ENCODE results near the gene HOXA7. TPM values are rescaled to one million over a fixed set of nuclear protein-coding genes. Genes with fewer than 3 reads are reported as not detected.

Gene HOXA7
- total and polyA plus RNA-seq, 12 donors: 7.9 to 39.1 (median 22.7) TPM

- no peak overlapping the region for H3K27ac ChIP-seq
These were observed 37.0 kb upstream of the HOXA7 start for GRCh38 chr7:27193335-27194001.

GRCh38 chr7:27192546-27193334 lies 36.3 kb upstream of the HOXA7 start:
- intact Hi-C loops (cut with DNase I): loop anchor here in 1 of 2 donors (10.0 kb wide), 3 partner anchors 732 to 902 kb away; no protein-coding TSS in a partner anchor
- peak overlapping the region in 1 of 4 donors; percentile 43 for H3K4me3 ChIP-seq
- peaks cover 9 to 26% of the 10 kb centered on the region in 2 donors for H3K4me1 ChIP-seq (replicated peaks in 1 of 2)
- no peaks in the 10 kb centered on the region for H3K9me3 ChIP-seq (replicated peaks in 1 of 3)
- 3 to 6% (median 4%) methylated on average over 31 to 78 of the region's 78 CpGs for WGBS, 4 donors
- no peak for TF ChIP-seq CTCF (IDR thresholded peaks at IDR 0.05)
- H3K27me3 ChIP-seq: peaks cover 100% of the 10 kb centered on the region
- DNase-seq: peak in 1 of 7 donors; percentile 48
- H3K36me3 ChIP-seq (replicated peaks in 1 of 2): no peaks in the 10 kb centered on the region
- no peak overlapping the region for H3K27ac ChIP-seq

More at GRCh38 chr7:27193335-27194001, 37.0 kb upstream of the HOXA7 start:
- 27 to 36% (median 32%) methylated on average over 26 to 29 of the region's 29 CpGs for WGBS, 4 donors
- peaks cover 9 to 20% of the 10 kb centered on the region in 2 donors for H3K4me1 ChIP-seq (replicated peaks in 1 of 2)
- intact Hi-C loops (cut with DNase I): loop anchor here in 1 of 2 donors (10.0 kb wide), 3 partner anchors 731 to 901 kb away; no protein-coding TSS in a partner anchor
- TF ChIP-seq POLR2A (IDR thresholded peaks at IDR 0.05): no peak
- TF ChIP-seq CTCF (IDR thresholded peaks at IDR 0.05): no peak
- H3K36me3 ChIP-seq (replicated peaks in 1 of 2): no peaks in the 10 kb centered on the region
- H3K9me3 ChIP-seq (replicated peaks in 1 of 3): no peaks in the 10 kb centered on the region
- peak overlapping the region in 1 of 4 donors; percentile 43 for H3K4me3 ChIP-seq
- peak in 4 of 7 donors; percentile 11 to 48 (median 16) for DNase-seq
- peaks cover 100% of the 10 kb centered on the region for H3K27me3 ChIP-seq

- no peaks in the 10 kb centered on the region for H3K36me3 ChIP-seq (replicated peaks in 1 of 2)
- peak in 1 of 7 donors; percentile 49 for DNase-seq
- H3K9me3 ChIP-seq (replicated peaks in 1 of 3): no peaks in the 10 kb centered on the region
- no peak overlapping the region for H3K27ac ChIP-seq
- intact Hi-C loops (cut with DNase I): loop anchor here in 1 of 2 donors (10.0 kb wide), 3 partner anchors 733 to 903 kb away; no protein-coding TSS in a partner anchor
- peaks cover 9 to 26% of the 10 kb centered on the region in 2 donors for H3K4me1 ChIP-seq (replicated peaks in 1 of 2)
- 26 to 43% (median 41%) methylated on average over 17 to 42 of the region's 42 CpGs for WGBS, 4 donors
- TF ChIP-seq CTCF (IDR thresholded peaks at IDR 0.05): no peak
- no peak for TF ChIP-seq POLR2A (IDR thresholded peaks at IDR 0.05)
- H3K27me3 ChIP-seq: peaks cover 100% of the 10 kb centered on the region
- H3K4me3 ChIP-seq: peak overlapping the region in 1 of 4 donors; percentile 43
These were observed 35.5 kb upstream of the HOXA7 start for GRCh38 chr7:27191833-27192545.
